ENCODE results near the gene CDK2.

CDK2 gene

GRCh38 chr12:55927588-55928502 lies 38.8 kb upstream of the CDK2 start, which contains the start of gene PYM1:
Gene PYM1 (minus strand): TSS chr12:55927894. CDS start chr12:55927761, 133 bp downstream.
- H3K4me3 ChIP-seq (ENCODE audit: low read depth, low read length): peak within 1 kb of the TSS; percentile 99
- no peak for TF ChIP-seq CTCF (IDR thresholded peaks at IDR 0.05; ENCODE audit: control insufficient read depth, extremely low read depth, insufficient read depth)
- DNase-seq (ENCODE audit: low read depth): peak; percentile 98

- H3K4me3 ChIP-seq (ENCODE audit: low read depth, low read length): no peak overlapping the region
- DNase-seq (ENCODE audit: low read depth): no peak
- TF ChIP-seq CTCF (IDR thresholded peaks at IDR 0.05; ENCODE audit: control insufficient read depth, extremely low read depth, insufficient read depth): no peak
These were observed 37.3 kb upstream of the CDK2 start for GRCh38 chr12:55929306-55929791.

GRCh38 chr12:55930771-55931316 lies 35.8 kb upstream of the CDK2 start, which contains the start of gene DGKA:
Gene DGKA (plus strand): TSS chr12:55931162. CDS start chr12:55936504, 5,342 bp downstream.
- peak within 1 kb of the TSS; percentile 55 for H3K4me3 ChIP-seq (ENCODE audit: low read depth, low read length)
- TF ChIP-seq CTCF (IDR thresholded peaks at IDR 0.05; ENCODE audit: control insufficient read depth, extremely low read depth, insufficient read depth): peak; percentile 60
- no peak for DNase-seq (ENCODE audit: low read depth)

GRCh38 chr12:55931317-55931779 lies 35.3 kb upstream of the CDK2 start:
- peak overlapping the region; percentile 55 for H3K4me3 ChIP-seq (ENCODE audit: low read depth, low read length)
- DNase-seq (ENCODE audit: low read depth): no peak
- TF ChIP-seq CTCF (IDR thresholded peaks at IDR 0.05; ENCODE audit: control insufficient read depth, extremely low read depth, insufficient read depth): no peak

GRCh38 chr12:55931780-55932550 lies 34.7 kb upstream of the CDK2 start:
- peak overlapping the region; percentile 55 for H3K4me3 ChIP-seq (ENCODE audit: low read depth, low read length)
- DNase-seq (ENCODE audit: low read depth): no peak
- no peak for TF ChIP-seq CTCF (IDR thresholded peaks at IDR 0.05; ENCODE audit: control insufficient read depth, extremely low read depth, insufficient read depth)

DNA sequence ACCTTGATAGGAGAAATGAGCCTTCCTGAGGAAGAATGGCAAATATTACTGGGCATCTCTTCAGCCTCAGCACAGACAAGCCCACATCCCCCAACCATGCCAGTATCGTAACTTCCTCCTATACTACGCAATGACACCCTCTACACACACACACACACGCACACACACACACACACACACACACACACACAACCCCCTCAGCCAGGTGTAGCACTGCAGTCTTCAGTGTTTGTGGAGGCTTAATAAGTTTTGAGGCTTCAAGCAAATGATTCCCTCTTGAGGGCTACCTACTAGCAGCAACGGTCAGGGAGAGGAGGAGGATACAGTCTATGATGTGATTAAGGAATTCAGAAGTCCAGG lies 34.1 kb upstream of the CDK2 start:
- no peak for TF ChIP-seq CTCF (IDR thresholded peaks at IDR 0.05; ENCODE audit: control insufficient read depth, extremely low read depth, insufficient read depth)
- H3K4me3 ChIP-seq (ENCODE audit: low read depth, low read length): peak overlapping the region; percentile 55
- no peak for DNase-seq (ENCODE audit: low read depth)
